Naive B cell (primary cell): ENCODE results near the gene NHERF1. TPM values are rescaled to one million over a fixed set of nuclear protein-coding genes. Genes with fewer than 3 reads are reported as not detected.

Experiments
- ATAC-seq, 2 donors: fragments of 150-1000 bp; cut with Tn5 transposase; 2 replicates each; pipeline ENCODE4 v1.10.0; 2021; ENCODE audit warnings: low read depth in 2 of 2, mild to moderate bottlenecking in 2 of 2, moderate library complexity in 2 of 2
- DNase-seq: peaks from one replicate; pipeline ENCODE4 v3.0.0; 2022
- H3K27ac Mint-ChIP-seq, 6 donors: one replicate each; pipeline ENCODE4 v1.8.0; 2020 to 2022; ENCODE audit warnings: mild to moderate bottlenecking in 6 of 6, mixed read lengths in 6 of 6, moderate library complexity in 5 of 6, inconsistent platforms in 2 of 6
- H3K27me3 Mint-ChIP-seq, 3 donors: one replicate each; pipeline ENCODE4 v1.8.0; 2021 to 2022; ENCODE audit warnings: mixed read lengths in 3 of 3, mild to moderate bottlenecking in 1 of 3
- H3K36me3 Mint-ChIP-seq, 2 donors: one replicate each; pipeline ENCODE4 v1.8.0; 2020 to 2022; ENCODE audit warnings: mixed read lengths in 2 of 2, inconsistent platforms in 1 of 2, mild to moderate bottlenecking in 1 of 2
- H3K4me1 Mint-ChIP-seq, 3 donors: one replicate each; pipeline ENCODE4 v1.8.0; 2020 to 2022; ENCODE audit warnings: mixed read lengths in 3 of 3, inconsistent platforms in 1 of 3, mild to moderate bottlenecking in 1 of 3, moderate library complexity in 1 of 3
- H3K4me3 Mint-ChIP-seq, 8 donors: one replicate each; pipeline ENCODE4 v1.8.0; 2020 to 2022; ENCODE audit warnings: mild to moderate bottlenecking in 8 of 8, mixed read lengths in 8 of 8, moderate library complexity in 8 of 8, inconsistent platforms in 2 of 8
- H3K9me3 Mint-ChIP-seq, 7 donors: one replicate each; pipeline ENCODE4 v1.8.0; 2020 to 2022; ENCODE audit warnings: mixed read lengths in 7 of 7, mild to moderate bottlenecking in 5 of 7, inconsistent platforms in 2 of 7, moderate library complexity in 1 of 7
- polyA plus RNA-seq, 6 donors: library from polyadenylated mRNA; unstranded; fragments of 300-500 nt; fragmentation: Illumina TruSeq; gene quantifications; one replicate each; pipeline ENCODE4 v1.2.3, GENCODE V29; 2021; ENCODE audit warnings: low read depth in 6 of 6

Gene NHERF1
- polyA plus RNA-seq, 6 donors from 2014 or later, result 66.4 to 122 (median 95.9) TPM

- no peak for DNase-seq
- Mint-ChIP-seq H3K4me3 (peak overlapping the region in 5 of 8 donors; percentile 16 to 97 (median 62)), H3K36me3 (peaks cover 0 to 1% of the 10 kb centered on the region in 2 donors), H3K9me3 (no peaks in the 10 kb centered on the region), H3K4me1 (peaks cover 43 to 58% (median 57%) of the 10 kb centered on the region in 3 donors), H3K27me3 (no peaks in the 10 kb centered on the region), H3K27ac (peak overlapping the region in 2 of 6 donors; percentile 42 to 87)
- ATAC-seq, result no peak
Measured at GRCh38 chr17:74777901-74778515, 29.6 kb downstream of the NHERF1 start.

GRCh38 chr17:74778960-74779359 lies 30.5 kb downstream of the NHERF1 start:
- Mint-ChIP-seq H3K4me3 (peak overlapping the region in 4 of 8 donors; percentile 16 to 79 (median 64)), H3K27me3 (no peaks in the 10 kb centered on the region), H3K27ac (peak overlapping the region in 3 of 6 donors; percentile 76 to 98 (median 86)), H3K9me3 (no peaks in the 10 kb centered on the region), H3K36me3 (no peaks in the 10 kb centered on the region), H3K4me1 (peaks cover 44 to 58% (median 53%) of the 10 kb centered on the region in 3 donors)
- DNase-seq, result no peak
- ATAC-seq, result no peak

- Mint-ChIP-seq H3K4me1 (peaks cover 49 to 63% (median 58%) of the 10 kb centered on the region in 3 donors), H3K4me3 (peak overlapping the region in 7 of 8 donors; percentile 60 to 90 (median 79)), H3K36me3 (no peaks in the 10 kb centered on the region), H3K27ac (peak overlapping the region; percentile 65 to 99 (median 97)), H3K27me3 (no peaks in the 10 kb centered on the region), H3K9me3 (no peaks in the 10 kb centered on the region)
- DNase-seq (no peak), ATAC-seq (no peak)
Measured at GRCh38 chr17:74779501-74779900, 31.1 kb downstream of the NHERF1 start.

GRCh38 chr17:74779948-74780400 lies 31.5 kb downstream of the NHERF1 start:
- H3K27ac Mint-ChIP-seq, result peak overlapping the region; percentile 65 to 99 (median 97)
- H3K36me3 Mint-ChIP-seq, result no peaks in the 10 kb centered on the region
- peak; percentile 90 for DNase-seq
- H3K4me3 Mint-ChIP-seq, result peak overlapping the region in 7 of 8 donors; percentile 60 to 90 (median 79)
- no peaks in the 10 kb centered on the region for H3K9me3 Mint-ChIP-seq
- peak; percentile 82 to 86 for ATAC-seq
- H3K27me3 Mint-ChIP-seq, result no peaks in the 10 kb centered on the region
- peaks cover 54 to 67% (median 63%) of the 10 kb centered on the region in 3 donors for H3K4me1 Mint-ChIP-seq

GRCh38 chr17:74780443-74781238 lies 32.2 kb downstream of the NHERF1 start:
- Mint-ChIP-seq H3K36me3 (no peaks in the 10 kb centered on the region), H3K4me3 (peak overlapping the region in 5 of 8 donors; percentile 51 to 88 (median 68)), H3K9me3 (no peaks in the 10 kb centered on the region), H3K27me3 (no peaks in the 10 kb centered on the region), H3K4me1 (peaks cover 54 to 67% (median 63%) of the 10 kb centered on the region in 3 donors), H3K27ac (peak overlapping the region; percentile 76 to 99 (median 92))
- DNase-seq (no peak), ATAC-seq (peak in 1 of 2 donors; percentile 9)

GRCh38 chr17:74782571-74782970 lies 34.1 kb downstream of the NHERF1 start:
- Mint-ChIP-seq H3K9me3 (no peaks in the 10 kb centered on the region), H3K27me3 (no peaks in the 10 kb centered on the region), H3K27ac (peak overlapping the region in 1 of 6 donors; percentile 78), H3K4me3 (no peak overlapping the region), H3K36me3 (peaks cover 6 to 8% of the 10 kb centered on the region in 2 donors), H3K4me1 (peaks cover 48 to 60% (median 51%) of the 10 kb centered on the region in 3 donors)
- DNase-seq (no peak), ATAC-seq (no peak)

GRCh38 chr17:74784125-74784810 lies 35.8 kb downstream of the NHERF1 start:
- H3K4me1 Mint-ChIP-seq, result peaks cover 39 to 55% (median 43%) of the 10 kb centered on the region in 3 donors
- H3K9me3 Mint-ChIP-seq, result no peaks in the 10 kb centered on the region
- peaks cover 10 to 19% of the 10 kb centered on the region in 2 donors for H3K36me3 Mint-ChIP-seq
- H3K27ac Mint-ChIP-seq, result peak overlapping the region in 3 of 6 donors; percentile 54 to 91 (median 70)
- DNase-seq (no peak), ATAC-seq (no peak)
- H3K4me3 Mint-ChIP-seq, result peak overlapping the region in 2 of 8 donors; percentile 20 to 57
- no peaks in the 10 kb centered on the region for H3K27me3 Mint-ChIP-seq

GRCh38 chr17:74785096-74785980 lies 36.9 kb downstream of the NHERF1 start:
- no peak for ATAC-seq

GRCh38 chr17:74785981-74786360 lies 37.5 kb downstream of the NHERF1 start:
- Mint-ChIP-seq H3K4me3 (no peak overlapping the region), H3K27me3 (no peaks in the 10 kb centered on the region), H3K4me1 (peaks cover 27 to 44% (median 38%) of the 10 kb centered on the region in 3 donors), H3K9me3 (no peaks in the 10 kb centered on the region), H3K36me3 (peaks cover 10 to 29% of the 10 kb centered on the region in 2 donors), H3K27ac (peak overlapping the region in 4 of 6 donors; percentile 3 to 82 (median 53))
- peak; percentile 46 to 77 for ATAC-seq
- no peak for DNase-seq

More at GRCh38 chr17:74785096-74785980, 36.9 kb downstream of the NHERF1 start:
- Mint-ChIP-seq H3K9me3 (no peaks in the 10 kb centered on the region), H3K36me3 (peaks cover 10 to 24% of the 10 kb centered on the region in 2 donors), H3K27ac (peak overlapping the region in 4 of 6 donors; percentile 29 to 87 (median 76)), H3K27me3 (no peaks in the 10 kb centered on the region), H3K4me1 (peaks cover 28 to 45% (median 38%) of the 10 kb centered on the region in 3 donors), H3K4me3 (peak overlapping the region in 1 of 8 donors; percentile 6)
- no peak for DNase-seq

- no peaks in the 10 kb centered on the region for H3K9me3 Mint-ChIP-seq
- H3K36me3 Mint-ChIP-seq, result peaks cover 10 to 29% of the 10 kb centered on the region in 2 donors
- no peak for DNase-seq
- H3K4me1 Mint-ChIP-seq, result peaks cover 30 to 44% (median 41%) of the 10 kb centered on the region in 3 donors
- no peaks in the 10 kb centered on the region for H3K27me3 Mint-ChIP-seq
- peak overlapping the region in 1 of 8 donors; percentile 6 for H3K4me3 Mint-ChIP-seq
- ATAC-seq, result no peak
- peak overlapping the region in 2 of 6 donors; percentile 16 to 77 for H3K27ac Mint-ChIP-seq
Measured at GRCh38 chr17:74786431-74787055, 38.1 kb downstream of the NHERF1 start.

- peak in 1 of 2 donors; percentile 22 for ATAC-seq
- Mint-ChIP-seq H3K4me3 (peak overlapping the region in 2 of 8 donors; percentile 17 to 35), H3K9me3 (no peaks in the 10 kb centered on the region), H3K4me1 (peaks cover 20 to 25% (median 21%) of the 10 kb centered on the region in 3 donors), H3K27ac (peak overlapping the region in 1 of 6 donors; percentile 94), H3K36me3 (peaks cover 25 to 37% of the 10 kb centered on the region in 2 donors), H3K27me3 (no peaks in the 10 kb centered on the region)
- no peak for DNase-seq
Measured at GRCh38 chr17:74790161-74791058, 42.0 kb downstream of the NHERF1 start.
